CD4-positive, alpha-beta T cell (primary cell): ENCODE results near the gene CALML5. TPM values are rescaled to one million over a fixed set of nuclear protein-coding genes. Genes with fewer than 3 reads are reported as not detected.

Experiments
- ATAC-seq: fragments of 200-7000 bp; cut with Tn5 transposase; one replicate; pipeline ENCODE4 v1.10.0; 2022; ENCODE audit warnings: mild to moderate bottlenecking; ENCODE audit not compliant: poor library complexity
- CTCF ChIA-PET: fragments of 350-600 bp; sonication (Branson Sonifier 250); formaldehyde crosslinking; loops from one replicate; lab custom pipeline; 2021; ENCODE audit warnings: antibody characterized with exemption, inconsistent platforms; lab: Charles Lee
- POLR2A ChIA-PET: fragments of 350-600 bp; sonication (Branson Sonifier 250); formaldehyde crosslinking; loops from one replicate; lab custom pipeline; 2021; ENCODE audit warnings: antibody characterized with exemption, inconsistent platforms; lab: Charles Lee
- DNase-seq, 14 experiments: peaks; one replicate each; pipeline ENCODE4 v3.0.0-alpha.2; 2013 to 2020; ENCODE audit warnings: mixed read lengths in 2 of 14
- H3K27ac ChIP-seq, 2 donors: one replicate each; pipeline versions ENCODE4 v1.5.1 to v1.7.0; 2013; ENCODE audit warnings: low read length in 2 of 2, low read depth in 1 of 2, mild to moderate bottlenecking in 1 of 2
- H3K27me3 ChIP-seq, 2 experiments: 1 replicate in 1 of 2; 2 replicates in 1 of 2; pipeline versions ENCODE4 v1.6.1 to v1.7.0; 2013; ENCODE audit warnings: low read length in 2 of 2, control low read depth in 1 of 2, mild to moderate bottlenecking in 1 of 2, moderate library complexity in 1 of 2; ENCODE audit not compliant: insufficient read depth in 2 of 2, control insufficient read depth in 1 of 2
- H3K36me3 ChIP-seq: one replicate; pipeline ENCODE4 v1.6.1; 2013; ENCODE audit warnings: low read length, control low read depth; ENCODE audit not compliant: insufficient read depth
- H3K4me1 ChIP-seq: one replicate; pipeline ENCODE4 v1.6.1; 2013; ENCODE audit warnings: low read length, control low read depth; ENCODE audit not compliant: insufficient read depth
- H3K4me3 ChIP-seq: one replicate; pipeline ENCODE4 v1.5.1; 2013; ENCODE audit warnings: mild to moderate bottlenecking, low read length, moderate library complexity
- H3K9me3 ChIP-seq, 2 experiments: 1 replicate in 1 of 2; 2 replicates in 1 of 2; pipeline versions ENCODE4 v1.6.1 to v1.7.0; 2013; ENCODE audit warnings: low read length in 2 of 2, mild to moderate bottlenecking in 2 of 2, control low read depth in 1 of 2, moderate library complexity in 1 of 2; ENCODE audit not compliant: control insufficient read depth in 1 of 2, insufficient read depth in 1 of 2
- H3K27ac Mint-ChIP-seq: one replicate; pipeline ENCODE4 v1.8.0; 2020; ENCODE audit warnings: mixed read lengths
- H3K27me3 Mint-ChIP-seq: one replicate; pipeline ENCODE4 v1.8.0; 2021; ENCODE audit warnings: mixed read lengths
- H3K36me3 Mint-ChIP-seq: one replicate; pipeline ENCODE4 v1.8.0; 2021; ENCODE audit warnings: low read depth, mixed read lengths
- H3K4me1 Mint-ChIP-seq: one replicate; pipeline ENCODE4 v1.8.0; 2021; ENCODE audit warnings: low read depth, mixed read lengths
- H3K4me3 Mint-ChIP-seq: one replicate; pipeline ENCODE4 v1.8.0; 2020; ENCODE audit warnings: mild to moderate bottlenecking, mixed read lengths
- H3K9me3 Mint-ChIP-seq: one replicate; pipeline ENCODE4 v1.8.0; 2020; ENCODE audit warnings: mixed read lengths
- intact Hi-C, 2 experiments: fragments of 100-400 bp; cut with DNase I in 1 of 2; cut with micrococcal nuclease in 1 of 2; formaldehyde crosslinking; loops; one replicate each; pipeline versions ENCODE4 v1.15.1 to v1.9.0; 2023 to 2025; cut with DNase I, micrococcal nuclease
- total RNA-seq, 174 experiments: library from RNA in 2 of 174; stranded (reverse) in 2 of 174; gene quantifications; one replicate each; pipeline ENCODE4 v1.2.3 and lab custom pipeline; 2021 to 2026
- TF ChIP-seq, protein P1 (sequence below): fragments of 200-600 bp; IDR thresholded peaks from one replicate; pipeline ENCODE4 v1.8.0; 2022; ENCODE audit warnings: antibody characterized with exemption, mild to moderate bottlenecking

CALML5 gene
- total RNA-seq, 2 experiments from 2014 or later, result not detected

GRCh38 chr10:5485290-5485689, 14.1 kb downstream of the CALML5 start:
- no peaks in the 10 kb centered on the region for H3K36me3 ChIP-seq
- ATAC-seq (no peak), DNase-seq (no peak)
- Mint-ChIP-seq H3K4me3 (no peak overlapping the region), H3K4me1 (no peaks in the 10 kb centered on the region), H3K27ac (no peak overlapping the region), H3K9me3 (no peaks in the 10 kb centered on the region), H3K36me3 (no peaks in the 10 kb centered on the region), H3K27me3 (no peaks in the 10 kb centered on the region)
- peaks cover 0 to 3% of the 10 kb centered on the region in 2 experiments for H3K9me3 ChIP-seq
- ChIA-PET POLR2A (no interaction called here), CTCF (interaction anchor here (0.9 kb wide), 1 partner anchor 35 kb away, joined by 3 read pairs; no protein-coding TSS in a partner anchor)
- H3K27me3 ChIP-seq, result no peaks in the 10 kb centered on the region
- H3K4me3 ChIP-seq, result no peak overlapping the region
- intact Hi-C loops, result no loop called here
- TF ChIP-seq, protein P1, sequence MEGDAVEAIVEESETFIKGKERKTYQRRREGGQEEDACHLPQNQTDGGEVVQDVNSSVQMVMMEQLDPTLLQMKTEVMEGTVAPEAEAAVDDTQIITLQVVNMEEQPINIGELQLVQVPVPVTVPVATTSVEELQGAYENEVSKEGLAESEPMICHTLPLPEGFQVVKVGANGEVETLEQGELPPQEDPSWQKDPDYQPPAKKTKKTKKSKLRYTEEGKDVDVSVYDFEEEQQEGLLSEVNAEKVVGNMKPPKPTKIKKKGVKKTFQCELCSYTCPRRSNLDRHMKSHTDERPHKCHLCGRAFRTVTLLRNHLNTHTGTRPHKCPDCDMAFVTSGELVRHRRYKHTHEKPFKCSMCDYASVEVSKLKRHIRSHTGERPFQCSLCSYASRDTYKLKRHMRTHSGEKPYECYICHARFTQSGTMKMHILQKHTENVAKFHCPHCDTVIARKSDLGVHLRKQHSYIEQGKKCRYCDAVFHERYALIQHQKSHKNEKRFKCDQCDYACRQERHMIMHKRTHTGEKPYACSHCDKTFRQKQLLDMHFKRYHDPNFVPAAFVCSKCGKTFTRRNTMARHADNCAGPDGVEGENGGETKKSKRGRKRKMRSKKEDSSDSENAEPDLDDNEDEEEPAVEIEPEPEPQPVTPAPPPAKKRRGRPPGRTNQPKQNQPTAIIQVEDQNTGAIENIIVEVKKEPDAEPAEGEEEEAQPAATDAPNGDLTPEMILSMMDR, result no peak
- no peak overlapping the region for H3K27ac ChIP-seq
- H3K4me1 ChIP-seq, result no peaks in the 10 kb centered on the region

DNA sequence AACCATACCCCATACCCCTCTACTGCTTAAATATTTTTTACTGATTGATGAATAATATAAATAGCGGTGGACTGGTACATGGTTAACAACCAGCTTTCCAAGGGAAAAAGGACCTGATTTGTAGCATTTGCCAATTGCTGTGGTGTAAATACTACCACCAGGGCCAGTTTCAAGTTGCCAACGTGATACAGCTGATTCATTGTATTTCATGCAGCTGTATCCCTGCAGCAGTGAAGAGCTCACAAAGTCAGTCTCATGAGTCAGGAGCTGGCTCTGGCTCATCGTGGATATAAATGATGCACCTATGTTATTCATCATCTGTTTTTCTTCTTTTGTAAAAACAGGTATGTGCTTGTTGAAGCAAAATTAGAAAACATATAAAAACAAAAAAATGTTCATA, 15.2 kb downstream of the CALML5 start:
- H3K4me1 ChIP-seq, result no peaks in the 10 kb centered on the region
- no peaks in the 10 kb centered on the region for H3K4me1 Mint-ChIP-seq
- H3K27me3 ChIP-seq, result no peaks in the 10 kb centered on the region
- no peak overlapping the region for H3K4me3 ChIP-seq
- no peaks in the 10 kb centered on the region for H3K36me3 ChIP-seq
- no peaks in the 10 kb centered on the region for H3K9me3 Mint-ChIP-seq
- no peak for DNase-seq
- ATAC-seq, result no peak
- no peaks in the 10 kb centered on the region for H3K36me3 Mint-ChIP-seq
- CTCF ChIA-PET, result interaction anchor here (1.2 kb wide), 1 partner anchor 139 kb away, joined by 3 read pairs; no protein-coding TSS in a partner anchor
- H3K27ac Mint-ChIP-seq, result no peak overlapping the region
- no peak overlapping the region for H3K4me3 Mint-ChIP-seq
- H3K27me3 Mint-ChIP-seq, result no peaks in the 10 kb centered on the region
- peaks cover 0 to 4% of the 10 kb centered on the region in 2 experiments for H3K9me3 ChIP-seq
- H3K27ac ChIP-seq, result no peak overlapping the region
- TF ChIP-seq, protein P1, result no peak
- POLR2A ChIA-PET, result no interaction called here
- intact Hi-C loops, result no loop called here

DNA sequence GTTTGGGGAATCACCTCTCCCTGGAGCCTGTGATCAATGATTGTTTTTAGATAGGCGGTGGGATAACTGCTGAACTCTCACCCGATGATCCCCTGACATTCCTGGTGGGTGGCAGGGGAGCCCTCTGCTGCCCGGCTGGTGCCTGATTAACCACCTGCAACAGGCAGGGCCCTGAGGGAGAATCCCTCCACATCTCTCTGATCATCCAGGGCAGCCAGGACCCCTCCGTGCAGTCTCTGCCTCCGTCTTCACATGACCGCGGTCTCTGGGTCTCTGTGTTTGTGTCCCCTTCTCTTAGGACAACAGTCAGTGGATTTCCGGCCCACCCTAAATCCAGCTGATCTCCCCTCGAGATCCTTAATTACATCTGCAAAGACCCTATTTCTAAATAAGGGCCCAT, 17.4 kb downstream of the CALML5 start:
- H3K4me1 Mint-ChIP-seq, result no peaks in the 10 kb centered on the region
- H3K9me3 Mint-ChIP-seq, result no peaks in the 10 kb centered on the region
- no peaks in the 10 kb centered on the region for H3K4me1 ChIP-seq
- TF ChIP-seq, protein P1, result no peak
- no peak overlapping the region for H3K4me3 ChIP-seq
- no peaks in the 10 kb centered on the region for H3K27me3 Mint-ChIP-seq
- H3K4me3 Mint-ChIP-seq, result no peak overlapping the region
- peaks cover 0 to 4% of the 10 kb centered on the region in 2 experiments for H3K9me3 ChIP-seq
- H3K36me3 ChIP-seq, result no peaks in the 10 kb centered on the region
- H3K27ac ChIP-seq, result no peak overlapping the region
- ChIA-PET POLR2A (no interaction called here), CTCF (no interaction called here)
- intact Hi-C loops, result no loop called here
- H3K36me3 Mint-ChIP-seq, result no peaks in the 10 kb centered on the region
- DNase-seq (no peak), ATAC-seq (no peak)
- no peak overlapping the region for H3K27ac Mint-ChIP-seq
- H3K27me3 ChIP-seq, result no peaks in the 10 kb centered on the region
